Breast epithelium (tissue), 3 donors: ENCODE data around the gene GMPS.

ENCODE experiments used
- POLR2A ChIP-seq: fragments of 450-650 bp; IDR thresholded peaks from one replicate; pipeline ENCODE4 v1.6.1; 2016; ENCODE audit warnings: antibody characterized with exemption, mild to moderate bottlenecking, moderate library complexity
- POLR2AphosphoS5 ChIP-seq, 3 donors: sonication (generic); formaldehyde crosslinking; IDR thresholded peaks; one replicate each; pipeline ENCODE4 v1.6.1; 2017; ENCODE audit warnings: antibody characterized with exemption in 3 of 3

- TF ChIP-seq POLR2A (no peak), POLR2AphosphoS5 (IDR thresholded peaks at IDR 0.05) (no peak)
Measured at GRCh38 chr3:155946178-155946577, 75.7 kb downstream of the GMPS start.
